Activated CD4-positive, alpha-beta T cell treated with anti-CD3 and anti-CD28 coated beads for 24 hours (primary cell): ENCODE measurements around the gene ASB14.
A peak's percentile ranks its signal among the peaks of the same experiment; 100 is the strongest.

Experiments used
- DNase-seq, 2 donors: peaks; one replicate each; pipeline ENCODE4 v3.0.0-alpha.2; 2020; ENCODE audit warnings: low read depth in 2 of 2

Gene ASB14

DNA sequence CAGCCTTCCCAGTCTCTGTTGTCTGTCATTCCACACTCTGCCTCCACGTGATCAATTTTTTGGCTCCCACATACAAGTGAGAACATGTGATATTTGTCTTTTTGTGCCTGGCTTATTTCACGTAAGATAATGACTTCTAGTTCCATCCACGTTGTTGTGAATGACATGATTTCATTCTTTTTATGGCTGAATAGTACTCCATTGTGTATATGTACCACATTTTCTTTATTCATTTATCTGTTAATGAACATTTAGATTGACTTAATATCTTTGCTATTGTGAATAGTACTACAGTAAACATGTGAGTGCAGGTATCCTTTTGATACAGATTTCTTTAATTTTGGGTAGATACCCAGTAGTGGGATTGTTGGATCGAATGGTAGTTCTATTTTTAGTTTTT is 31.4 kb downstream of the ASB14 start:
- DNase-seq: no peak

DNA sequence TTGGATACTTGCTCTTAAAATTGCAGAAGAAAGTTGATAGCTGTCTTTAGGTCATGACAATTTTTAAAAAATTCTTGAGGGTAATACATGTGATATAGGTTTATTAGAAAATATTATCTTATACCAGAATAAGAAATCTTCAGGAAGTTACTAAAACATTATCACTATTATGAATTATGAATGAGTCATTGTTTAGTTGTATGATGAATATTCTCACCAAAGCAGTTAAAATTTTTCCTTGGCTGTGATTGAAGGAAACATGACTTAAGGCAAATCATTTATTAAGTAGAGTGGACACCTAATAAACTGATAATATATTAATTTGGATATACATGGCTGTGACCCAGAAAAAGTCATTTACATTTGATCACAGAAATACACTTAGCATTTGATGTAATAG is 34.8 kb downstream of the ASB14 start:
- DNase-seq: no peak

DNA sequence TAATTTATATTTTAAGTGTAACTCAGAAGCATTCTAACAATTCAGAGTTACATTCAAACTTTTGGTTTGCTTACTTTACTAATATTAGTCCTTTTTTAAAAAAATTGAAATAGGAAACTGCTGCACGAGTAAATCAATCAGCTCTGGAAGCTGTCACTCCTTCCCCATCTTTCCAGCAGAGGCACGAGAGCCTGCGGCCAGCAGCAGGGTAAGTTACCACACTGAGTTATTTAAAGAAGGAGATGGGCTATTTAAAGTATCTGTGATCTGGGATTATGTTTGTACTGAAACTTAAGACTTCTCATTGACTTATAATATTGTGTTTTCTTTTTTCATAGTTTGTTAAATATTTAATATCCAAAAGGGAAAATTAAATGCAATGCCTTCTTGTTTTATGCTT is 35.6 kb downstream of the ASB14 start:
- DNase-seq: no peak

DNA sequence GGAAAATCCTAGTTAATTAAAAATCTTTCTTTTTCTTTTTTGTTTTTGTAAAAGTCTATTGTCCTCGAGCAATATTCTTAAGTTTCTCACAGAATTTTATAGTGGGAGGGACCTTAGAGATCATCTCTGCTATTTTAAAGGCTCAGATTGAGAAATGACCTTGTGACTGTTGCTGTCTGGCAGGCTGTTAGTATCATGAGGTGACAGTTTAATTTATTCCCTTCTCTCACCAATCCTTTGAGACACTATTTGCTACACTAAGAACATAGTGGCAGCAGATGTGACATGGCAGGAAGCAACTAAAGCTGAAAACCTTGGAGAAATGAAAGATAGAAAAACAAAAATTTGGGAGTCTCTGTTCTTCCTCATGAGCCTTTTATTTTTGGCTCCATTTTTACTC is 40.1 kb downstream of the ASB14 start:
- DNase-seq: no peak

GRCh38 chr3:57244946-57245345 is 47.5 kb downstream of the ASB14 start:
- no peak for DNase-seq

GRCh38 chr3:57234613-57235575 is 57.6 kb downstream of the ASB14 start:
- no peak for DNase-seq

DNA sequence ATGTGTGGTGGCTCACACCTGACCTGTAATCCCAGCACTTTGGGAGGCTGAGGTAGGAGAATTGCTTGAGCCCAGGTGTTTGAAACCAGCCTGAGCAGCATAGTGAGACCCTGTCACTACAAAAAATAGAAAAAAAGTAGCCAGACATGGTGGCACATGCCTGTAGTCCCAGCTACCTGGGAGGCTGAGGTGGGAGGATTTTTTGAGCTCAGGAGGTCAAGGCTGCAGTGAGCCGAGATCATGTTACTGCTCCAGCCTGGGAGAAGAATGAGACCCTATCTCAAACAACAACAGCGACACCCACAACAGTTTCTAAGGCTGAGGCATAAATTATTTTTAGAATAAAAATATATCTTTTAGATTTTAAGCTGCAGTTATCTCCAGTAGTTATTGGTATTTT is 58.7 kb downstream of the ASB14 start:
- DNase-seq: no peak

DNA sequence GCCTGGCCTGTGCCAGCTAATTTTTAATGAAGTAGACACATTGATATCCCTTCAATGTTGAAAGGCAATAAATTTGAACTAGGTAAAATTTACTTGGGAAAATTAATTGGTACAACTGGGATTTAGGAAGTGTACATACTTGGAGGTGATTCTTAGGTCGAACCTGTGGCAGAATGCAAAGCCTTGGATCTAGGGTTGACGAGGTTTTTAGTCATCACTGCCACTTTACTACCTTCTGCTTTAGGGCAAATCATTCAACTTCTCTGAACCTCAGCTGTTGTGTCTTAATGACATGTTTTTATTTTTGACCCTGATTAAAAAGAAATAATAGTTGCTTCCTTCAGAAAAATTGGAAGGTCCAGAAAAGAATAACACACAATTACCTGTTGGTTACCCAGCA is 62.5 kb downstream of the ASB14 start:
- no peak for DNase-seq

GRCh38 chr3:57227930-57228751 is 64.3 kb downstream of the ASB14 start:
- DNase-seq: peak in 1 of 2 donors; percentile 16

GRCh38 chr3:57227204-57227929 is 65.1 kb downstream of the ASB14 start, which contains the start of gene APPL1:
APPL1 (plus strand) TSS chr3:57227729; CDS start chr3:57227884, 155 bp downstream.
- peak; percentile 81 to 88 for DNase-seq

GRCh38 chr3:57226176-57226575 is 66.3 kb downstream of the ASB14 start:
- no peak for DNase-seq

GRCh38 chr3:57224856-57225255 is 67.6 kb downstream of the ASB14 start:
- no peak for DNase-seq

- DNase-seq: no peak
Observed at GRCh38 chr3:57221883-57222282, 70.6 kb downstream of the ASB14 start.
